Panc1 (cell line): ENCODE data around the gene RBM47. TPM values are rescaled to one million over a fixed set of nuclear protein-coding genes. Genes with fewer than 3 reads are reported as not detected.

Experiments used
- ATAC-seq: fragments of 200-7000 bp; cut with Tn5 transposase; 2 replicates; pipeline ENCODE4 v1.9.1; 2020; ENCODE audit warnings: mild to moderate bottlenecking, moderate library complexity
- BruUV-seq: library from RNA; stranded (reverse); fragments of 400-500 nt; replicated peaks from 2 replicates; lab custom pipeline; 2021; lab: Mats Ljungman, UMichigan
- CTCF ChIA-PET: fragments of 300-600 bp; sonication (Branson Sonifier 250); formaldehyde crosslinking; loops from one replicate; lab custom pipeline; 2022; ENCODE audit warnings: antibody characterized with exemption; lab: Charles Lee
- POLR2A ChIA-PET: fragments of 300-600 bp; sonication (Branson Sonifier 250); formaldehyde crosslinking; loops from one replicate; lab custom pipeline; 2022; ENCODE audit warnings: antibody characterized with exemption; lab: Charles Lee
- DNase-seq: peaks from one replicate; pipeline ENCODE4 v3.0.0-alpha.2; 2010; ENCODE audit warnings: low read depth, low spot score
- H3K27ac ChIP-seq: 2 replicates; pipeline ENCODE4 v1.5.1; 2011; ENCODE audit warnings: mild to moderate bottlenecking, low read length, inconsistent platforms
- H3K27me3 ChIP-seq: fragments of 200-500 bp; sonication (Bioruptor generic); 2 replicates; pipeline ENCODE4 v1.6.0; 2014; ENCODE audit warnings: low read length, inconsistent platforms; ENCODE audit not compliant: control insufficient read depth, insufficient read depth
- H3K36me3 ChIP-seq: fragments of 200-500 bp; sonication (Bioruptor generic); 2 replicates; pipeline ENCODE4 v1.5.1; 2014; ENCODE audit warnings: inconsistent platforms, mild to moderate bottlenecking, low read length, moderate library complexity; ENCODE audit not compliant: control insufficient read depth, insufficient read depth
- H3K4me1 ChIP-seq: 2 replicates; pipeline ENCODE4 v1.5.1; 2011; ENCODE audit warnings: inconsistent platforms, mild to moderate bottlenecking, low read length, moderate library complexity; ENCODE audit not compliant: control insufficient read depth, insufficient read depth
- H3K4me3 ChIP-seq, 2 experiments: 2 replicates each; pipeline ENCODE4 v1.5.1; 2011 to 2012; ENCODE audit warnings: low read depth in 2 of 2, low read length in 2 of 2, mild to moderate bottlenecking in 2 of 2, inconsistent platforms in 1 of 2, moderate library complexity in 1 of 2
- H3K9me3 ChIP-seq: fragments of 200-500 bp; sonication (Bioruptor generic); 2 replicates; pipeline ENCODE4 v1.5.1; 2014; ENCODE audit warnings: low read depth, mild to moderate bottlenecking, inconsistent platforms, low read length, moderate library complexity; ENCODE audit not compliant: control insufficient read depth, insufficient read depth
- CTCF ChIP-seq: fragments of 450-650 bp; IDR thresholded peaks from 2 replicates; pipeline ENCODE4 v1.5.1; 2017; ENCODE audit warnings: mild to moderate bottlenecking
- POLR2AphosphoS5 ChIP-seq: IDR thresholded peaks from 2 replicates; pipeline ENCODE4 v1.6.1; 2012; ENCODE audit warnings: mild to moderate bottlenecking, low read depth, low read length, moderate library complexity
- REST ChIP-seq, 2 experiments: IDR thresholded peaks; 2 replicates each; pipeline ENCODE4 v1.6.1; 2011 to 2012; ENCODE audit warnings: low read depth in 2 of 2, control low read depth in 1 of 2, low read length in 1 of 2, mild to moderate bottlenecking in 1 of 2, moderate library complexity in 1 of 2; ENCODE audit not compliant: insufficient read depth in 1 of 2
- SIN3A ChIP-seq: IDR thresholded peaks from 2 replicates; pipeline ENCODE4 v1.6.1; 2012; ENCODE audit warnings: low read depth, mild to moderate bottlenecking, low read length, moderate library complexity, borderline replicate concordance; ENCODE audit not compliant: insufficient read depth
- TCF7L2 ChIP-seq: IDR thresholded peaks from 2 replicates; pipeline ENCODE4 v1.6.1; 2011; ENCODE audit warnings: mild to moderate bottlenecking, low read depth, low read length, inconsistent platforms
- in situ Hi-C: cut with HindIII; loops from 2 replicates; pipeline ENCODE4 v1.10.0; 2016; ENCODE audit warnings: low sequenced_read_pairs, low pct_unique_long_range_greater_than_20kb
- intact Hi-C: fragments of 100-400 bp; cut with micrococcal nuclease; formaldehyde crosslinking; loops from one replicate; pipeline ENCODE4 v1.10.0; 2022; ENCODE audit not compliant: unreplicated experiment
- total RNA-seq: library from RNA; stranded (reverse); gene quantifications from one replicate; pipeline ENCODE4 v1.2.1, GENCODE V29; 2021; ENCODE audit not compliant: unreplicated experiment

Gene RBM47
- total RNA-seq, 1 experiment from 2014 or later, result 2.0 TPM

GRCh38 chr4:40471923-40472322, 157.7 kb downstream of the RBM47 start:
- TF ChIP-seq TCF7L2, result no peak
- no peak for TF ChIP-seq POLR2AphosphoS5
- no peak for TF ChIP-seq SIN3A
- TF ChIP-seq REST (IDR thresholded peaks at IDR 0.05; ENCODE audit: insufficient read depth in 1 of 2, low read depth in 2 of 2, low read length in 1 of 2), result no peak
- TF ChIP-seq CTCF, result no peak
- in situ Hi-C loops (no loop called here), intact Hi-C loops (no loop called here)
- no peaks in the 10 kb centered on the region for H3K9me3 ChIP-seq
- no peaks in the 10 kb centered on the region for H3K36me3 ChIP-seq
- CTCF ChIA-PET, result no interaction called here
- POLR2A ChIA-PET, result no interaction called here
- peaks cover 4% of the 10 kb centered on the region for H3K4me1 ChIP-seq
- H3K27ac ChIP-seq, result no peak overlapping the region
- BruUV-seq, result no TSS peak
- H3K4me3 ChIP-seq, result no peak overlapping the region
- ATAC-seq (no peak), DNase-seq (no peak)
- H3K27me3 ChIP-seq, result no peaks in the 10 kb centered on the region

GRCh38 chr4:40466789-40467188, 162.9 kb downstream of the RBM47 start:
- Histone ChIP-seq H3K9me3 (no peaks in the 10 kb centered on the region), H3K4me1 (no peaks in the 10 kb centered on the region), H3K27ac (no peak overlapping the region), H3K36me3 (no peaks in the 10 kb centered on the region), H3K4me3 (no peak overlapping the region), H3K27me3 (no peaks in the 10 kb centered on the region)
- CTCF ChIA-PET, result no interaction called here
- no TSS peak for BruUV-seq
- POLR2A ChIA-PET, result interaction anchor here (0.7 kb wide), 1 partner anchor 9 kb away, joined by 3 read pairs; no protein-coding TSS in a partner anchor
- intact Hi-C loops (no loop called here), in situ Hi-C loops (no loop called here)
- TF ChIP-seq SIN3A, result no peak
- TF ChIP-seq CTCF, result no peak
- TF ChIP-seq TCF7L2, result no peak
- no peak for TF ChIP-seq REST (IDR thresholded peaks at IDR 0.05; ENCODE audit: insufficient read depth in 1 of 2, low read depth in 2 of 2, low read length in 1 of 2)
- TF ChIP-seq POLR2AphosphoS5, result no peak
- ATAC-seq (no peak), DNase-seq (no peak)
